BE2C (cell line): ENCODE measurements around the gene RTN4.
"Not testable (repeated sequence)": the region's sequence is repeated elsewhere in the genome, so short reads cannot be mapped to it uniquely, and the experiment has no call there.

Experiments
- DNase-seq: peaks from one replicate; pipeline ENCODE4 v3.0.0-alpha.2; 2020
- H3K27me3 ChIP-seq: fragments of 250-450 bp; sonication (Bioruptor Pico); 2 replicates; pipeline ENCODE4 v1.5.1; 2020; ENCODE audit warnings: mild to moderate bottlenecking
- H3K36me3 ChIP-seq: fragments of 250-450 bp; sonication (Bioruptor Pico); 2 replicates; pipeline ENCODE4 v1.5.1; 2020; ENCODE audit warnings: mild to moderate bottlenecking
- H3K4me1 ChIP-seq: fragments of 250-450 bp; sonication (Bioruptor Pico); 2 replicates; pipeline ENCODE4 v1.5.1; 2020
- H3K4me3 ChIP-seq: 2 replicates; pipeline ENCODE4 v1.5.1; 2011; ENCODE audit warnings: low read depth, low read length
- H3K9me3 ChIP-seq: fragments of 250-450 bp; sonication (Bioruptor Pico); 2 replicates; pipeline ENCODE4 v1.5.1; 2020
- CTCF ChIP-seq: IDR thresholded peaks from 2 replicates; pipeline ENCODE4 v1.5.1; 2012; ENCODE audit warnings: mild to moderate bottlenecking, low read depth, low read length

The RTN4 gene

GRCh38 chr2:55093381-55093780, 43.1 kb upstream of the RTN4 start:
- no peak for DNase-seq
- H3K4me1 ChIP-seq: no peaks in the 10 kb centered on the region
- H3K36me3 ChIP-seq: no peaks in the 10 kb centered on the region
- no peak overlapping the region for H3K4me3 ChIP-seq
- no peaks in the 10 kb centered on the region for H3K9me3 ChIP-seq
- TF ChIP-seq CTCF: no peak
- H3K27me3 ChIP-seq: no peaks in the 10 kb centered on the region

- Histone ChIP-seq H3K9me3 (no peaks in the 10 kb centered on the region), H3K27me3 (no peaks in the 10 kb centered on the region), H3K4me3 (no peak overlapping the region), H3K36me3 (no peaks in the 10 kb centered on the region), H3K4me1 (no peaks in the 10 kb centered on the region)
- TF ChIP-seq CTCF: no peak
- DNase-seq: no peak
Observed at GRCh38 chr2:55092439-55092838, 42.2 kb upstream of the RTN4 start.

GRCh38 chr2:55091681-55092080, 41.4 kb upstream of the RTN4 start:
- H3K27me3 ChIP-seq, H3K4me1 ChIP-seq, H3K36me3 ChIP-seq, H3K4me3 ChIP-seq, H3K9me3 ChIP-seq, DNase-seq: not testable (repeated sequence)

GRCh38 chr2:55090702-55091101, 40.5 kb upstream of the RTN4 start:
- Histone ChIP-seq H3K4me1 (no peaks in the 10 kb centered on the region), H3K4me3 (no peak overlapping the region), H3K9me3 (no peaks in the 10 kb centered on the region), H3K36me3 (no peaks in the 10 kb centered on the region), H3K27me3 (no peaks in the 10 kb centered on the region)
- TF ChIP-seq CTCF: no peak
- DNase-seq: no peak

- H3K27me3 ChIP-seq: no peaks in the 10 kb centered on the region
- no peak for DNase-seq
- H3K36me3 ChIP-seq: no peaks in the 10 kb centered on the region
- H3K9me3 ChIP-seq: no peaks in the 10 kb centered on the region
- no peak overlapping the region for H3K4me3 ChIP-seq
- TF ChIP-seq CTCF: no peak
- no peaks in the 10 kb centered on the region for H3K4me1 ChIP-seq
Observed at GRCh38 chr2:55089726-55090125, 39.5 kb upstream of the RTN4 start.

- no peak for DNase-seq
- Histone ChIP-seq H3K27me3 (no peaks in the 10 kb centered on the region), H3K4me1 (no peaks in the 10 kb centered on the region), H3K9me3 (no peaks in the 10 kb centered on the region), H3K4me3 (no peak overlapping the region), H3K36me3 (no peaks in the 10 kb centered on the region)
- no peak for TF ChIP-seq CTCF
Observed at GRCh38 chr2:55088400-55088799, 38.1 kb upstream of the RTN4 start.

- no peaks in the 10 kb centered on the region for H3K27me3 ChIP-seq
- no peak for DNase-seq
- H3K9me3 ChIP-seq: no peaks in the 10 kb centered on the region
- H3K4me1 ChIP-seq: no peaks in the 10 kb centered on the region
- H3K36me3 ChIP-seq: no peaks in the 10 kb centered on the region
- no peak overlapping the region for H3K4me3 ChIP-seq
- TF ChIP-seq CTCF: no peak
Observed at GRCh38 chr2:55087936-55088335, 37.7 kb upstream of the RTN4 start.
